HepG2 (cell line): ENCODE data around the gene ZXDC. TPM values are rescaled to one million over a fixed set of nuclear protein-coding genes. Genes with fewer than 3 reads are reported as not detected.

Experiments used
- ARNT2 ChIP-seq: sonication (generic); formaldehyde crosslinking; IDR thresholded peaks from 2 replicates; pipeline ENCODE4 v1.8.0; 2022; ENCODE audit warnings: mild to moderate bottlenecking, low read depth, missing genetic modification reagents, moderate library complexity
- CSRNP1 ChIP-seq: sonication (generic); formaldehyde crosslinking; IDR thresholded peaks from 2 replicates; pipeline ENCODE4 v1.8.1; 2023; ENCODE audit warnings: mild to moderate bottlenecking, missing genetic modification reagents
- ELF1 ChIP-seq: sonication (generic); formaldehyde crosslinking; IDR thresholded peaks from 2 replicates; pipeline ENCODE4 v1.4.0; 2020; ENCODE audit warnings: missing genetic modification reagents
- FOXP4 ChIP-seq: sonication (generic); formaldehyde crosslinking; IDR thresholded peaks from 2 replicates; pipeline ENCODE4 v1.4.0; 2020; ENCODE audit warnings: missing genetic modification reagents
- KLF12 ChIP-seq: sonication (generic); formaldehyde crosslinking; IDR thresholded peaks from 2 replicates; pipeline ENCODE4 v1.4.0; 2020; ENCODE audit warnings: missing genetic modification reagents, borderline replicate concordance
- MXD1 ChIP-seq: sonication (generic); formaldehyde crosslinking; IDR thresholded peaks from 2 replicates; pipeline ENCODE4 v1.4.0; 2020; ENCODE audit warnings: mild to moderate bottlenecking, missing genetic modification reagents
- NONO ChIP-seq, 2 experiments: fragments of 450-650 bp in 1 of 2; sonication (generic) in 1 of 2; formaldehyde crosslinking in 1 of 2; IDR thresholded peaks in 1 of 2; conservative IDR thresholded peaks in 1 of 2; 2 replicates each; pipeline versions ENCODE4 v1.6.1 to v1.8.0; 2017 to 2022; ENCODE audit warnings: mild to moderate bottlenecking in 1 of 2, missing genetic modification reagents in 1 of 2, moderate library complexity in 1 of 2
- PHF21A ChIP-seq: sonication (generic); formaldehyde crosslinking; IDR thresholded peaks from 2 replicates; pipeline ENCODE4 v1.5.0; 2020; ENCODE audit warnings: mild to moderate bottlenecking, missing genetic modification reagents
- SRY ChIP-seq: sonication (generic); formaldehyde crosslinking; IDR thresholded peaks from 2 replicates; pipeline ENCODE4 v1.8.0; 2022; ENCODE audit warnings: mild to moderate bottlenecking, missing genetic modification reagents
- THRA ChIP-seq: sonication (generic); formaldehyde crosslinking; IDR thresholded peaks from 2 replicates; pipeline ENCODE4 v1.4.0; 2020; ENCODE audit warnings: missing genetic modification reagents, borderline replicate concordance
- ZFX ChIP-seq: sonication (generic); formaldehyde crosslinking; IDR thresholded peaks from 2 replicates; pipeline ENCODE4 v1.4.0; 2020; ENCODE audit warnings: mild to moderate bottlenecking, low read depth, missing genetic modification reagents, moderate library complexity
- ZNF235 ChIP-seq: sonication (generic); formaldehyde crosslinking; IDR thresholded peaks from 2 replicates; pipeline ENCODE4 v1.8.1; 2023; ENCODE audit warnings: mild to moderate bottlenecking, missing genetic modification reagents, borderline replicate concordance
- ZNF350 ChIP-seq: sonication (generic); formaldehyde crosslinking; IDR thresholded peaks from 2 replicates; pipeline ENCODE4 v1.4.0; 2020; ENCODE audit warnings: mild to moderate bottlenecking, low read depth, missing genetic modification reagents, borderline replicate concordance
- ZNF558 ChIP-seq: sonication (generic); formaldehyde crosslinking; IDR thresholded peaks from 2 replicates; pipeline ENCODE4 v1.9.0; 2022; ENCODE audit warnings: mild to moderate bottlenecking, missing genetic modification reagents, borderline replicate concordance
- ZNF615 ChIP-seq: sonication (generic); formaldehyde crosslinking; IDR thresholded peaks from 2 replicates; pipeline ENCODE4 v1.5.0; 2020; ENCODE audit warnings: mild to moderate bottlenecking, missing genetic modification reagents, borderline replicate concordance
- ZNF644 ChIP-seq: IDR thresholded peaks from 2 replicates; pipeline ENCODE4 v1.6.1; 2016; ENCODE audit warnings: low read depth
- ZNF678 ChIP-seq: sonication (generic); formaldehyde crosslinking; IDR thresholded peaks from 2 replicates; pipeline ENCODE4 v1.4.0; 2020; ENCODE audit warnings: mild to moderate bottlenecking, missing genetic modification reagents
- ZNF768 ChIP-seq: sonication (generic); formaldehyde crosslinking; IDR thresholded peaks from 2 replicates; pipeline ENCODE4 v1.4.0; 2020; ENCODE audit warnings: missing genetic modification reagents
- ZNF883 ChIP-seq: sonication (generic); formaldehyde crosslinking; IDR thresholded peaks from 2 replicates; pipeline ENCODE4 v1.5.1; 2020; ENCODE audit warnings: mild to moderate bottlenecking, missing genetic modification reagents; ENCODE audit errors: not compliant biosample characterization
- ZSCAN31 ChIP-seq: sonication (generic); formaldehyde crosslinking; IDR thresholded peaks from 2 replicates; pipeline ENCODE4 v1.5.0; 2020; ENCODE audit warnings: low read depth, mild to moderate bottlenecking, missing genetic modification reagents
- ZZZ3 ChIP-seq: sonication (generic); formaldehyde crosslinking; IDR thresholded peaks from 2 replicates; pipeline ENCODE4 v1.4.0; 2020; ENCODE audit warnings: missing genetic modification reagents, mild to moderate bottlenecking, borderline replicate concordance
- polyA plus RNA-seq, 8 experiments: library from polyadenylated mRNA; depleted of rRNA in 3 of 8; stranded (reverse) in 7 of 8; unstranded in 1 of 8; fragments of >200 nt; fragmentation: Illumina TruSeq in 4 of 8; extraction: Trizol in 4 of 8; gene quantifications; 2 replicates each; pipeline versions ENCODE4 v1.2.1 to v1.2.3, GENCODE V29; 2011 to 2016; ENCODE audit warnings: low read depth in 4 of 8, missing spikeins in 1 of 8, mixed read lengths in 1 of 8; ENCODE audit not compliant: insufficient read depth in 1 of 8
- total RNA-seq, 5 experiments: library from RNA; depleted of rRNA; stranded (reverse); fragments of >200 nt; fragmentation: Illumina TruSeq; extraction: Trizol; gene quantifications; 2 replicates each; pipeline ENCODE4 v1.2.3, GENCODE V29; 2016; ENCODE audit warnings: low read depth in 1 of 5

Gene ZXDC
- total and polyA plus RNA-seq, 2 of the 13 experiments (the other 11 are each of a cell fraction or from before 2014, with no cell fraction given) = 17.6 to 21.2 TPM

- 0 out of 2 replicates have a peak, but pooled peaks have one; percentile 49 for TF ChIP-seq ZNF350
- no peak for TF ChIP-seq MXD1 (CRISPR knock-in tag)
- peak; percentile 50; the same call in 1 of the 2 replicates for TF ChIP-seq THRA (CRISPR knock-in tag)
- TF ChIP-seq ZSCAN31 (CRISPR knock-in tag) = 0 out of 2 replicates have a peak, but pooled peaks have one; percentile 15
- TF ChIP-seq ZNF235 (CRISPR knock-in tag) = no peak
- no peak for TF ChIP-seq NONO (IDR thresholded peaks at IDR 0.05)
- TF ChIP-seq NONO (CRISPR knock-in tag; conservative IDR thresholded peaks at IDR 0.05) = no peak; the same call in 1 of the 2 replicates
- TF ChIP-seq ZNF678 (CRISPR knock-in tag) = 0 out of 2 replicates have a peak, but pooled peaks have one; percentile 23
- TF ChIP-seq ZNF558 (CRISPR knock-in tag) = no peak
- peak; percentile 77 for TF ChIP-seq FOXP4
- peak; percentile 22 for TF ChIP-seq ZNF883 (CRISPR knock-in tag)
- TF ChIP-seq KLF12 (CRISPR knock-in tag) = no peak
- TF ChIP-seq ZNF644 (CRISPR knock-in tag) = 0 out of 2 replicates have a peak, but pooled peaks have one; percentile 20
- peak; percentile 67; the same call in 1 of the 2 replicates for TF ChIP-seq ZFX (CRISPR knock-in tag)
- peak; percentile 30; the same call in 1 of the 2 replicates for TF ChIP-seq ZNF768
- peak; percentile 55; the same call in 1 of the 2 replicates for TF ChIP-seq PHF21A
- 0 out of 2 replicates have a peak, but pooled peaks have one; percentile 18 for TF ChIP-seq SRY (CRISPR knock-in tag)
- TF ChIP-seq ZNF615 (CRISPR knock-in tag) = no peak
- 0 out of 2 replicates have a peak, but pooled peaks have one; percentile 10 for TF ChIP-seq ARNT2 (CRISPR knock-in tag)
- 0 out of 2 replicates have a peak, but pooled peaks have one; percentile 53 for TF ChIP-seq CSRNP1 (CRISPR knock-in tag)
- 0 out of 2 replicates have a peak, but pooled peaks have one; percentile 6 for TF ChIP-seq ELF1 (CRISPR knock-in tag)
- TF ChIP-seq ZZZ3 (CRISPR knock-in tag) = 0 out of 2 replicates have a peak, but pooled peaks have one; percentile 61
Observed at GRCh38 chr3:126517291-126517951, 41.7 kb upstream of the ZXDC start, which contains the start of gene UROC1 (continued).
